ENCODE measurements around the gene MMS19.

MMS19 gene

DNA sequence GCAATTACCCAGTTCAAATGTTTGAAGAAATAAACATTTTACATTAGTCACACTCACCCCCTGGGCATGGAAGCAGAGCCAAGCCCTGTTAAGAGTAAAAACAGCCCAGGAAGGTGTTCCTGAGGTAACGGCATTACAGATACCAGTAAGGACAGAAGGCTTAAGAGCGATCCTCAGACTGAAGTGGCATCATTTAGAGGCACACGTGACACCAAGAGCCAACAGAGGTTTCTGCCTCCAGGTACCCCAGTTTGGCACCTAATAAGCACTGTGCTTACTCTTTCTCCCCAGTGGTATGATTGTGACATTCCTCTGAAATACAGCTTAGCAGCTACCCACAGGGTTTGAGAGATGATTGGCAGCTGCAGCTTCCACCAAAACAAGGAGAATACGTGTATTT is 17.2 kb downstream of the MMS19 start:
- TF ChIP-seq CTCF (IDR thresholded peaks at IDR 0.05): no peak

- TF ChIP-seq CTCF (IDR thresholded peaks at IDR 0.05): no peak
Observed at GRCh38 chr10:97479939-97480338, 18.3 kb downstream of the MMS19 start.

DNA sequence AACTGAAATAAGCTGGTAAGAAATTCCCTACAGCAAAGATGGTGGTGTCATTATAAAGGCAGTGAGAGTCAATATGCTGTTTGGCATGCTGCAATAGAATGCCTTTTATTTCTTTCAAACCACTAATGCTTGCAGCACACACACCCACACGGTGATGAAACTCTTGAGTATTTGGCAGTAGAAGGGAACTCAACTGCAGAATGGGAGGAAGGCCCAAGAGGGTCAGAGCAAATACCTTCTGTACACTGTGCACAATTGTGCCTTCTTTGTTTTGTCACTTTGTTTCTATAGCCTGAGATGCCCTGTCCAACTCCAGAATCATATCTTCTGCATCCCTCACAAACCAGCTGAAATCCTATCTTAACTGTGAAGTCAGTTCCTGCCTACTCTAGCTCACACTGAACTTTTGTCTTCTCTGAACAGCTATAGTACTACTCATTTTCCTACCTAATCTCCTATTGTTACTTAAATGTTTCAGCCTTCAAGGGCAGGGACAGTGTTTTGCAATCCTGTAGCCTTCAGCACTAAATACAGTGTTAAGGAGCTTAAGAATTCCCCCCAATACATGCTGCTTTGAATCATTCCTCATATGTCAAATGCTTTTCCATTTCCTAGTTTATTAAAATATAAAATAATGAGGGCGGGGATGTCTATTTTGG is 22.2 kb downstream of the MMS19 start:
- no peak for TF ChIP-seq CTCF (IDR thresholded peaks at IDR 0.05)

- no peak for TF ChIP-seq CTCF (IDR thresholded peaks at IDR 0.05)
Observed at GRCh38 chr10:97474918-97475317, 23.3 kb downstream of the MMS19 start.

- no peak for TF ChIP-seq CTCF (IDR thresholded peaks at IDR 0.05)
Observed at GRCh38 chr10:97468162-97468561, 30.1 kb downstream of the MMS19 start.

GRCh38 chr10:97466755-97467154 is 31.5 kb downstream of the MMS19 start:
- no peak for TF ChIP-seq CTCF (IDR thresholded peaks at IDR 0.05)

- no peak for TF ChIP-seq CTCF (IDR thresholded peaks at IDR 0.05)
Observed at GRCh38 chr10:97465982-97466381, 32.2 kb downstream of the MMS19 start.

GRCh38 chr10:97464226-97464625 is 34.0 kb downstream of the MMS19 start:
- TF ChIP-seq CTCF (IDR thresholded peaks at IDR 0.05): no peak
